GM10847 (cell line): Measurements from ENCODE around the gene ALDH4A1.

Source experiments
- POLR2A ChIP-seq: IDR thresholded peaks from 2 replicates; pipeline ENCODE4 v1.6.1; 2011; ENCODE audit not compliant: insufficient read length; ENCODE audit errors: extremely low read depth

Gene ALDH4A1

GRCh38 chr1:18866314-18866713, 36.0 kb downstream of the ALDH4A1 start:
- no peak for TF ChIP-seq POLR2A

DNA sequence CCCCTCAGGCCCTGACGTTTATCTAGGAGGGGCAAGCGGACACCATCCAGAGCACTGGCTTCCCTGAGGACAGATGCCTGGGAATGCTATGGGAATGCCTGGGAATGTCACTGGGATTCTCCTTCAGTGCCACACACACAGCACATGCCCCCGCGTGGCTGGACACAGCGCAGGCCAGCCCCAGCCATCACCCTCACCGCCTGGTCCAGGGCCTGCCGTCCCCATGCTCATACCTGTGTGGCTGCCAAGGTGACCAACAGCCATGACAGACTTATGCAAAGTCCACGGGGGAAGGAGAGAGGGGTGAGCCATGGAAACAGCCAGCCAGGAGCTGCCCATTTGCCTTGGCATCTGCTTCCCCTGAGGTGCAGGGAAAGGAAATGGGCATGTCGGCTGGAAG, 37.2 kb downstream of the ALDH4A1 start:
- no peak for TF ChIP-seq POLR2A

DNA sequence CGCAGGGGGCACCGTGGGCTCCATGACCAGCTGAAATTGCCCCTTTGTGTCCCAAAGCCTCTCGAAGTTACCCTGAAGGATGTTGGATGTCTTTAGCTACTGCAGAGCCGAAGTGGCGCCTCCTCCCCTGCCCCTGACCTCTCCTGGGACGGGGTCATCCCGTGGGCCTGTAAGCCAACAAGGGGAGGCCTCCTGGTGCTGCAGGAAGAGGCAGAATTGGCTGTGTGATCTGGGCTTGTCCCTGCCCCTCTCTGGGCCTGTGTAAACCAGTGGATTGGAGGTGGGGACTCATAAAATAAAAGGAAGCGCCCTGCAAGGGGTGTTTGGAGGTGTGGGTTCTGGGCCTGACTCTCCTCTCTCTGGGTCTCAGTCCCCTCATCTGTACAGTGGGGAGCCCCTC, 40.8 kb downstream of the ALDH4A1 start:
- no peak for TF ChIP-seq POLR2A

DNA sequence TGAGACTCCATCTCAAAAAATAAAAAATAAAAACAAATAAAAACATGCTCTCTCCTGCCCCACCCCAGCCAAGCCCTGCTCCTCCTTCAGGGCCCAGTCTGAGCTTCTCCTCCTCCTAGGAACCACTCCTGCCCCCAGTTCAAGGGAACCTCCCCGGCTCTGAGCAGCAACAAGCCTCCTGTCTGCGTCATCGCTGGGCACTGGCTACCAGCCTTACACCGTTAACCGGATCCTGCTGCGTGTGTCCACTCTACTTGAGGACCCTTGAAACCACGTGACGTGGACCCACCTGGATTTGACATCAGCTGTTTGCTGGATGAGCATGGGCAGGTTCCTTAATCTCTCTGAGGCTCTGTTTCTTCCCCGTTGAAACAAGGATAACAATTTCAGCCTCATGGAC, 41.3 kb downstream of the ALDH4A1 start:
- TF ChIP-seq POLR2A = no peak

- TF ChIP-seq POLR2A = no peak
Measured at GRCh38 chr1:18859560-18859959, 42.8 kb downstream of the ALDH4A1 start, which contains the start of gene TAS1R2. Gene TAS1R2, minus strand, starts transcription at chr1:18859660. Its CDS starts 0 bp downstream, at chr1:18859660.

DNA sequence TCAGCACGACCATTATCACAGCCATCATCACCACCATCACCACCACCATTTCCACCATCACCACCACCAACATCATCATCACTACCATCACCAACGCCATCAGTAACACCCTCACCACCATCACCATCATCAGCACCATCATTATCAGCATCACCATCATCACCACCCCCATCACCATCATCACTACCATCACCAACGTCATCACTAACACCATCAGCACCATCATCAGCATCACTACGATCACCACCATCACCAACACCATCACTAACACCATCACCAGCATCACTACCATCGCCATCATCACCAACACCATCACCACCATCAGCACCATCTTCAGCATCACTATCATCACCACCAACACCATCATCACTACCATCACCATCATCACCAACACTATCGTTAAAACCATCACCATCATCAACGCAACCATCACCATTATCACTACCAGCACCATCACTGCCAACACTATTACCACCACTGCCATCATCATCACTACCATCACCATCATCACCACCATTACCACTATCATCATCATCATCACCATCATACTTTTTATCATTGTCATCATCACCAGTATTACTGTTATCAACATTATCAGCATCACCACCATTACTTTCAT, 44.2 kb downstream of the ALDH4A1 start:
- no peak for TF ChIP-seq POLR2A

DNA sequence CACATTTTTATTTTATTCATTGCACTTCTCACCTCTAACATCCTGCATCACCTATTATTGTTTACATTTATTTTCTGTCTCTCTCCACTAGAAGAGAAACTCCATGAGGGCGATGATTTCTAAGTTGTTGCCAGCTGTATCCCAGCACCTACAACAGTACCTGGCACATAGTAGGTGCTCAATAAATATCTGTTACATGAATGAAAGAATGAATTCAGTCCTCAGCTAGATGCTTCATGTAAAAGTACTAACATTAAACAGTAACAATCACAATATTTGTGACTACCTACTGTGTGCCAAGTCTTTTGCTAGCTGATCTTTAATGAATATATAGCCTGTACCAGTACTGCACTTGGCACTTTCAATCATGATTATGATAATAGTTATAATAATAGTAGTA, 45.9 kb downstream of the ALDH4A1 start:
- TF ChIP-seq POLR2A = no peak

GRCh38 chr1:18855573-18855972, 46.8 kb downstream of the ALDH4A1 start:
- no peak for TF ChIP-seq POLR2A

DNA sequence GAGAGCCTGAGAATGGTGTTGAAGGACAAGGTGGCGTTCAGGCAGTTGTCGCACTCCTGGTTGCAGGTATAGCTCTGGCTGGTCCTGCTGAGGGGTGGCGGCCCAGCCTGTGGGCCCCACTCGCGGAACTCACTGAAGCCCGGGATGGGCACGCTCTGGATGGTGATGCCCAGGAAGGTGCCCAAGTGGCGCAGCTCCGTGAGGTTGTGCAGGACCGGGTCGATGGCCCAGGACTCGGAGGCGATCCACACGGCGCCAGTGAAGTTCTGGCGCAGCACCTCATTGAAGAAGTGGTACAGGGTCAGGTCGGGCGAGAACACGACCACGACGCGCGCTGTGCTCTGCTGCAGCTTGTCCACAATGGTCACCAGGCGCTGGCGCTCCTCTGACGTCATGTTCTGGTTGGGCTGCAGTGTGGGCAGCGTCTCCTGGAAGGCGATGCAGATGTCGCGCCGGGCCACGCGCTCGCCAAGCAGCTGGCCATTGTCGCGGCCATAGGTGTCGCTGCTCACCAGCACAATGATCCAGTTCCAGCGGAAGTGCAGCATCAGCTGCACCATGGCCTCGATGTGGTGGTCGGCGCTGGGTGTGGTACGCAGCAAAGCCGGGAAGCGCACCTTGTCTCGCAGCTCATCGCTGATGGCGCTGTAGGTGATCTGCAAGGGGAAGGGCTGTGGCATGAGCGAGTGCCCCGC, 47.9 kb downstream of the ALDH4A1 start:
- no peak for TF ChIP-seq POLR2A

DNA sequence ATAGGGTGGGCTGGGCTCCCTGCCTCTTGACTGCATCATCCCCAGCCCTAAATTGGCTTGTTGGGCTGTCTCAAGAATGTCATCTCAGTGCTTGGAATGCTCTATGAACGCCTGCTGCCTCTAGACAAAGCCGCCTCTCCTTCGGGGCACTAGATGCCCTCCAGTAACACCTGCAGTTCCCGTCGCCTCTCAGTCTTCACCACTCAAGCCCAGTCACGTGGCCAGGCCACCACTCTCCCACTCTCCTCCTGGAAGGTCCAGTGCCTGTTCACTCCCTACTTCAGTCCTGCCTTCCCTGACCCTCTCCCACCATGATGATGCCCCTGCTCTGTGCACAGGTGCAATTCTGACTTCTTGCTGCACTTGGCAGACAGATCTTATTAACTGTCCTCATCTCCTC, 49.9 kb downstream of the ALDH4A1 start:
- TF ChIP-seq POLR2A = no peak

- no peak for TF ChIP-seq POLR2A
Measured at GRCh38 chr1:18849261-18849711, 53.1 kb downstream of the ALDH4A1 start.

DNA sequence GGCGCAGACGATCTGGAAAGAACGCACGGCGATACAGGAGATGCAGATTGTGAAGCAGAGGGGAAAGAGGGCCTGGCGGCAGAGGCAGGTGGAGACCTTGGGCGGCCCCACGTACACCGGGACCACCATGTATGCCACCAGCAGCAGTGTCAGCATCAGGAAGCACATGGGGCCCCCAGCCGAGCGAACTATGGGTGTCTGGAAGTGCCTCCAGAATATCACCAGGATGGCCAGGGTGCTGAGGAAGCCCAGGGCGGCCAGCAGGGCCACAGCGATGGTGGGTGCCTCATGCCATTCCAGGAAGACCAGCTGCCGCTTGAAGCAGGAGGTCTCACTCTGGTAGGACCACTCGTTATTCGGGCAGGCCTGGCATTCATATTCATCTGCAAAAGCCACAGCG, 62.2 kb downstream of the ALDH4A1 start:
- no peak for TF ChIP-seq POLR2A

DNA sequence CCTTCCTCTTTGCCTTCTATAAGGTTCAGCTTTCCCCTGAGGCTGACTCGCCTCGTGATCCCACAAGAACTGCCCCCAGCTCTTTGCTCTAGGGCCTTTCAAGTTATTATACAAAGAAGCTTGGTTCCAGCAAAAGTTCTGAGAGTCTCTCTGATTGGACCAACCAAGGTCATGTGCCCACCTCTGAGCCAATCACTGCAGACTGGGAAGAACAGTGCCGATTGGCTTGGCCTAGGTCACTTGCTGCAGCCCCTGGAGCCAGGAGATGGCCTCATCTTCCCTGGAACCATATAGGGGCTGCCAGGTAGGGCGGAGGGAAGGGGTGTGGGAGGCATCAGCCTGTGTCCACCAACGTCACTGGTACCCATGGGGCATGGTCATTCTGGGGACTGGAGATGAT, 65.7 kb downstream of the ALDH4A1 start:
- no peak for TF ChIP-seq POLR2A

DNA sequence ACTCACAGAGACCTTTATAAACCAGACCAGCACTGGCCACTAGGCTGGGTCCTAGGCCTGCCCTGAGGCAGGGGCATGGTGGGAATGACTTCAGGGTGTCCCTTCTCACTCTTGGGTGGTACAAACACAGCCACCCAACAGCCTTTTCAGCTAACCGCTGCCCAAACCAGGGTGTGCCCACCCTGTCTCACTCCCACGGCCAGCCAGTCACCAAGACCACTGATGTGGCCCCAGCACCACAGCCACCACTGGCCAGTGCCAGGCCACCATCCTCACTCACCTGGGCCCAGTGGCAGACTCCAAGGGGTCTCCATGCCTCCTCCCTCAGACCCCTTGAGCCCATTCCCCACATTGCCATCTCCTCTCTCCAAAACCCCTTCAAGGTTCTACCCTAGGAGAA, 70.7 kb downstream of the ALDH4A1 start:
- TF ChIP-seq POLR2A = no peak

GRCh38 chr1:18830596-18830995, 71.8 kb downstream of the ALDH4A1 start:
- no peak for TF ChIP-seq POLR2A

- no peak for TF ChIP-seq POLR2A
Measured at GRCh38 chr1:18829671-18830070, 72.7 kb downstream of the ALDH4A1 start.

- TF ChIP-seq POLR2A = no peak
Measured at GRCh38 chr1:18828224-18828623, 74.1 kb downstream of the ALDH4A1 start.
